ENCODE measurements around the gene CTXN2.

Gene CTXN2

GRCh38 chr15:48225771-48226170, 34.3 kb downstream of the CTXN2 start:
- no peak for TF ChIP-seq YY1 (IDR thresholded peaks at IDR 0.05; ENCODE audit: low read depth)

DNA sequence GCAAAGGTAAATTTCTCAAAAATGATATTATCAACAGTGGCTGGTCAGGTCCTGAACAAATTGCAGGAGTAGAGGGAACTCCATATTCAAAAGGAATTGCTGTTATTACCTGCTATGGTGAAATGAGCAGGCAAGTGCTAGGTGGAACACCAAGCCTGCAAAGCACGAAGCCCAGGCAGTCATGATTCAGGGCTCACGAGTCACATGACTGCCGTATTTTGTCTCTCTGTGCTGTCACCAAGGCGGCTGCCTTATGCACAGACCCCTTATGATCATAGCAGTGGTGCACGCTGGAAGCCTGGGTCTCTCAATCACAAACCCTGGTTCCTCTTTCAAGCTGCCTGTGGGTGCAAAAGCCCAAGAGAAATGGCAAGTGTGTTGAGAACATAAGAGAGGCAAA, 39.0 kb downstream of the CTXN2 start:
- TF ChIP-seq MAX (IDR thresholded peaks at IDR 0.05) (no peak), RAD21 (IDR thresholded peaks at IDR 0.05; ENCODE audit: low read depth) (no peak), EP300 (IDR thresholded peaks at IDR 0.05; ENCODE audit: borderline replicate concordance) (no peak), TEAD4 (IDR thresholded peaks at IDR 0.05) (no peak), NFIC (IDR thresholded peaks at IDR 0.05) (no peak), TAF1 (IDR thresholded peaks at IDR 0.05; ENCODE audit: low read depth) (no peak), TCF12 (IDR thresholded peaks at IDR 0.05; ENCODE audit: low read depth) (no peak), ZBTB7A (IDR thresholded peaks at IDR 0.05; ENCODE audit: low read depth) (no peak), EGR1 (IDR thresholded peaks at IDR 0.05) (no peak), YY1 (IDR thresholded peaks at IDR 0.05; ENCODE audit: low read depth) (no peak), CEBPB (IDR thresholded peaks at IDR 0.05) (no peak), CREB1 (IDR thresholded peaks at IDR 0.05; ENCODE audit: low read depth) (no peak), FOXM1 (IDR thresholded peaks at IDR 0.05; ENCODE audit: borderline replicate concordance, low read depth) (no peak)
- TF ChIP-seq, protein P1, sequence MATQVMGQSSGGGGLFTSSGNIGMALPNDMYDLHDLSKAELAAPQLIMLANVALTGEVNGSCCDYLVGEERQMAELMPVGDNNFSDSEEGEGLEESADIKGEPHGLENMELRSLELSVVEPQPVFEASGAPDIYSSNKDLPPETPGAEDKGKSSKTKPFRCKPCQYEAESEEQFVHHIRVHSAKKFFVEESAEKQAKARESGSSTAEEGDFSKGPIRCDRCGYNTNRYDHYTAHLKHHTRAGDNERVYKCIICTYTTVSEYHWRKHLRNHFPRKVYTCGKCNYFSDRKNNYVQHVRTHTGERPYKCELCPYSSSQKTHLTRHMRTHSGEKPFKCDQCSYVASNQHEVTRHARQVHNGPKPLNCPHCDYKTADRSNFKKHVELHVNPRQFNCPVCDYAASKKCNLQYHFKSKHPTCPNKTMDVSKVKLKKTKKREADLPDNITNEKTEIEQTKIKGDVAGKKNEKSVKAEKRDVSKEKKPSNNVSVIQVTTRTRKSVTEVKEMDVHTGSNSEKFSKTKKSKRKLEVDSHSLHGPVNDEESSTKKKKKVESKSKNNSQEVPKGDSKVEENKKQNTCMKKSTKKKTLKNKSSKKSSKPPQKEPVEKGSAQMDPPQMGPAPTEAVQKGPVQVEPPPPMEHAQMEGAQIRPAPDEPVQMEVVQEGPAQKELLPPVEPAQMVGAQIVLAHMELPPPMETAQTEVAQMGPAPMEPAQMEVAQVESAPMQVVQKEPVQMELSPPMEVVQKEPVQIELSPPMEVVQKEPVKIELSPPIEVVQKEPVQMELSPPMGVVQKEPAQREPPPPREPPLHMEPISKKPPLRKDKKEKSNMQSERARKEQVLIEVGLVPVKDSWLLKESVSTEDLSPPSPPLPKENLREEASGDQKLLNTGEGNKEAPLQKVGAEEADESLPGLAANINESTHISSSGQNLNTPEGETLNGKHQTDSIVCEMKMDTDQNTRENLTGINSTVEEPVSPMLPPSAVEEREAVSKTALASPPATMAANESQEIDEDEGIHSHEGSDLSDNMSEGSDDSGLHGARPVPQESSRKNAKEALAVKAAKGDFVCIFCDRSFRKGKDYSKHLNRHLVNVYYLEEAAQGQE (IDR thresholded peaks at IDR 0.05; ENCODE audit: low read depth), result no peak
- TF ChIP-seq, protein P2, sequence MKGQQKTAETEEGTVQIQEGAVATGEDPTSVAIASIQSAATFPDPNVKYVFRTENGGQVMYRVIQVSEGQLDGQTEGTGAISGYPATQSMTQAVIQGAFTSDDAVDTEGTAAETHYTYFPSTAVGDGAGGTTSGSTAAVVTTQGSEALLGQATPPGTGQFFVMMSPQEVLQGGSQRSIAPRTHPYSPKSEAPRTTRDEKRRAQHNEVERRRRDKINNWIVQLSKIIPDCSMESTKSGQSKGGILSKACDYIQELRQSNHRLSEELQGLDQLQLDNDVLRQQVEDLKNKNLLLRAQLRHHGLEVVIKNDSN (IDR thresholded peaks at IDR 0.05), result no peak

DNA sequence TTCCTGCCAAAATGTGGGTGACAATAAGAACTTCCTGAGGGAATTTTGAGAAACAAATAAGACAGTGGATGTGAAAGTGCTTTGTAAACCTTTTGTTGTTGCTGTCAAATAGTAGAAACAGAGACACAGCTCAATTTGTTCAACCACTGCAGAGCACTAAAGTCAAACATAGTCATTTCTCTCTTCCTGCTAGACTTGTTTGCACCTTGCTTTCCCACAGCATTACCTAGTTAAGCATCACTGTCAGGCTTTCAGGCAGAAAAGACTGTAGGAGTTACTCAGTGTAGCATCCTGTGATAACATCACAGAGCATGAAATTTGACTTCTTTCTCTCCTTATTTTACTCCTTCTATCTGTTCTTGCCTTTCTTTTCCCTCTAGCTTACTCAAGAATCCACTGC, 41.8 kb downstream of the CTXN2 start:
- TF ChIP-seq TAF1 (IDR thresholded peaks at IDR 0.05; ENCODE audit: low read depth) (no peak), TCF12 (IDR thresholded peaks at IDR 0.05; ENCODE audit: low read depth) (no peak), RAD21 (IDR thresholded peaks at IDR 0.05; ENCODE audit: low read depth) (no peak), NFIC (IDR thresholded peaks at IDR 0.05) (no peak), YY1 (IDR thresholded peaks at IDR 0.05; ENCODE audit: low read depth) (no peak), ZBTB7A (IDR thresholded peaks at IDR 0.05; ENCODE audit: low read depth) (no peak), EP300 (IDR thresholded peaks at IDR 0.05; ENCODE audit: borderline replicate concordance) (no peak), CREB1 (IDR thresholded peaks at IDR 0.05; ENCODE audit: low read depth) (no peak), MAX (IDR thresholded peaks at IDR 0.05) (no peak), EGR1 (IDR thresholded peaks at IDR 0.05) (no peak), TEAD4 (IDR thresholded peaks at IDR 0.05) (no peak), CEBPB (IDR thresholded peaks at IDR 0.05) (no peak), FOXM1 (IDR thresholded peaks at IDR 0.05; ENCODE audit: borderline replicate concordance, low read depth) (no peak)
- TF ChIP-seq, protein P2 (IDR thresholded peaks at IDR 0.05), result no peak
- TF ChIP-seq, protein P1 (IDR thresholded peaks at IDR 0.05; ENCODE audit: low read depth), result no peak

DNA sequence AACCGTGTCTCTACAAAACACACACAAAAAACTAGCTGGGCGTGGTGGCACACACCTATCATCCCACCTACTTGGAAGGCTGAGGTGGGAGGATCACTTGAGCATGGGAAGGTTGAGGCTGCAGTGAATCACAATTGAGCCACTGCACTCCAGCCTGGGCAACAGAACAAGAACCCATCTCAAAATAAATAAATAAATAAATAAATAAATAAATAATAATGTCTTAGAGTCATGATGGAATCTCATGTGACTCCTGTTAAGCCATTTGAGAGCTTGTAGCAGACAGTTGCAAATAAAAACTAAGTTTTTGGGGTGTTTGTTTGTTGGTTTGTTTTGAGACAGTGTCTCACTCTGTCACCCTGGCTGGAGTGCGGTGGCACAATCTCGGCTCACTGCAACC, 47.9 kb downstream of the CTXN2 start:
- TF ChIP-seq CREB1 (IDR thresholded peaks at IDR 0.05; ENCODE audit: low read depth) (no peak), TEAD4 (IDR thresholded peaks at IDR 0.05) (no peak), EGR1 (IDR thresholded peaks at IDR 0.05) (no peak), MAX (IDR thresholded peaks at IDR 0.05) (no peak)
- TF ChIP-seq, protein P1 (IDR thresholded peaks at IDR 0.05; ENCODE audit: low read depth), result no peak

DNA sequence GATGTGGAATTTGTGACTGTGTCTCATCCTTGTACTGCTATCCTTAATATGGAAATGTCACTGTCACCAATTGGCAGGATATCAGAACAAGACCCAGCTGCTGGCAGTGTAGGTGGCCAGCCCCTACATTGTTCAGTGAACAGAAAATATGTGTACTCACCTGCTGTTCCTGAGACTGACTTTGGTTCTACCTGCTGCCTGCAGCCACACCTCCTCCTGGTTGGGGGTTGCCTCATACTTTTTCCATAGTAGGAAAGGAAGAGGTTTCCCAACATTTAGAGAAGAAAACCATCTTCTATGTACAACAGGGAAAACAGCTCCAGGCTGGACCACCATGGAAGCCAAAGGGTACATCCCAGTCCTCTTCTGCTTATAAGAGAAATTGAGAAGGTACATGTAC, 50.5 kb downstream of the CTXN2 start:
- TF ChIP-seq CREB1 (IDR thresholded peaks at IDR 0.05; ENCODE audit: low read depth) (no peak), TEAD4 (IDR thresholded peaks at IDR 0.05) (peak; percentile 31; the same call in 1 of the 2 replicates), EP300 (IDR thresholded peaks at IDR 0.05; ENCODE audit: borderline replicate concordance) (peak; percentile 63; the same call in 1 of the 2 replicates), RAD21 (IDR thresholded peaks at IDR 0.05; ENCODE audit: low read depth) (no peak), FOXM1 (IDR thresholded peaks at IDR 0.05; ENCODE audit: borderline replicate concordance, low read depth) (no peak), TCF12 (IDR thresholded peaks at IDR 0.05; ENCODE audit: low read depth) (peak; percentile 58; the same call in 1 of the 2 replicates), CEBPB (IDR thresholded peaks at IDR 0.05) (peak; percentile 65), MAX (IDR thresholded peaks at IDR 0.05) (peak; percentile 17; the same call in 1 of the 2 replicates), ZBTB7A (IDR thresholded peaks at IDR 0.05; ENCODE audit: low read depth) (no peak), NFIC (IDR thresholded peaks at IDR 0.05) (peak; percentile 64)
- TF ChIP-seq, protein P1 (IDR thresholded peaks at IDR 0.05; ENCODE audit: low read depth), result no peak

Data from Ishikawa (cell line).